Measurements from ENCODE around the gene DPP3.
A peak's percentile ranks its signal among the peaks of the same experiment; 100 is the strongest.
"Not testable (repeated sequence)": the region's sequence is repeated elsewhere in the genome, so short reads cannot be mapped to it uniquely, and the experiment has no call there.

DPP3 gene

DNA sequence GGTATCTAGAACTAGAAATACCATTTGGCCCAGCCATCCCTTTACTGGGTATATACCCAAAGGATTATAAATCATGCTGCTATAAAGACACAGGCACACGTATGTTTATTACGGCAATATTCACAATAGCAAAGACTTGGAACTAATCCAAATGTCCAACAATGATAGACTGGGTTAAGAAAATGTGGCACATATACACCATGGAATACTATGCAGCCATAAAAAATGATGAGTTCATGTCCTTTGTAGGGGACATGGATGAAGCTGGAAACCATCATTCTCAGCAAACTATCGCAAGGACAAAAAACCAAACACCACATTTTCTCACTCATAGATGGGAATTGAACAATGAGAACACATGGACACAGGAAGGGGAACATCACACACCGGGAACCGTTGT, 16.1 kb upstream of the DPP3 start:
- not testable (repeated sequence) for DNase-seq (ENCODE audit: low read depth in 4 of 4, low spot score in 1 of 4)

DNA sequence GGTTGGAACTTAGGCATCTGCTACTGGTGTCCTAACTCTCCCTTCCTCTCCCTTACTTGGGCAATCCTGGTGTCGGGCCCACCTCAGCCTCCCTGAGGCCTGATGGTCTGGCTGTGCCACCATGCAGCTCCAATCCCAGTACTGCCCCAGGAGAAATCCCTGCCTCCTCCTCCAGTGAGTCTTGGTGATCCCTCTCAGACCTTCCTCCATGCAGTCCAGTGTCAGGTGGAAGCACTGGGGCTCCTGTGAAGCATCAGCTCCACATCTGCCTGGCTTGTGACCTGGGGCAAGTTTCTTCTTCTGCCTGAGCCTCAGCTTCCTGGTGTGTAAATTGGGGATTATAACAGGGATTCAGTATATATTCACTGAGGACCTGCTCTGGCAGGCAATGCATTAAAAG, 15.3 kb upstream of the DPP3 start:
- no peak for DNase-seq (ENCODE audit: low read depth in 4 of 4, low spot score in 1 of 4)

- DNase-seq (ENCODE audit: low read depth in 4 of 4, low spot score in 1 of 4): no peak
Observed at GRCh38 chr11:66465373-66466224, 14.6 kb upstream of the DPP3 start.

DNA sequence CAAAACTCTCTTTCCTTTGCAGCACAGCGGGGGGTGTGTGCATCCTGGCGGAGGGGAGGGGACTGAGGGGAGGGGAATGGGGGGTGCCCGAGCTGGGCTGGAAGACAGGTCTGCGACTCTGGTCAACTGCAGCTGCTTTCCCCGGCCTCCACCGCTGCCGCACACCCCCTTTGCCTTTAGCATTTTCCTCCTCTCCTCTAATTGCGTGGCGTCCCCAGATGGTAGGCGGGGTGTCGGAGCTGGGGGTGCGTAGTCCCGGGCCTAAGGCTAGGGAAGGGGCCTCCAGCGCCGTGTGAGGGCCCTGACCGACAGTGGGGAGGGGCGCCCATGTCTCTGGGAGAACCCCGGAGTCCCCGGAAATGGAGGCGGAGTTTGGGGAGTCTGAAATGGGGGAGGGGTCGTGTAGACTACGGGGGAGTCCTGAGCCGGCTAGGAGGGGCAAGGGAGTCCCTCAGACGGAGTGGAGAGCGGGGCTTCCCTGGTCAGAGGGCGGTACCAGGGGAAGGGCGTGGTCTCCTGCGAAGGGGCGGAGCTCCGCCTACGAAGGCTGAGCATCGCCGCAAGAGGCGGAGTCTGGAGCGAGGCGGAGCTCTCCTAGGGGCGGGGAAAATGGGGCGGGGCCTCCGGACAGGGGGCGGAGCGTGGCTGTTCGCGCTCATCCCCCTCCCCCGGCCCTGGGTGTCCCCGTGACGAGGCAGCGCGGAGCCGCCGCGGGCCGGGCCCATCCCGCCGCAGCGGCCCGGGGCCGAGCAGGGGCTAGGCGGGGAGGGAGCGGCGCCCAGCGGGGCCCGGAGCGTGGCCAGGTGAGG, 13.8 kb upstream of the DPP3 start, which contains the start of gene PELI3:
Gene PELI3 (plus strand): TSS at position 681 of the 809 bp plus-strand sequence. CDS start 1,224 bp downstream, outside the sequence.
- DNase-seq (ENCODE audit: low read depth in 4 of 4, low spot score in 1 of 4): peak; percentile 81 to 98 (median 88)

GRCh38 chr11:66467034-66467659, 13.1 kb upstream of the DPP3 start:
- DNase-seq (ENCODE audit: low read depth in 4 of 4, low spot score in 1 of 4): peak in 1 of 4 experiments; percentile 25

GRCh38 chr11:66467756-66468155, 12.5 kb upstream of the DPP3 start:
- DNase-seq (ENCODE audit: low read depth in 4 of 4, low spot score in 1 of 4): no peak

- no peak for DNase-seq (ENCODE audit: low read depth in 4 of 4, low spot score in 1 of 4)
Observed at GRCh38 chr11:66468691-66469090, 11.5 kb upstream of the DPP3 start.

DNA sequence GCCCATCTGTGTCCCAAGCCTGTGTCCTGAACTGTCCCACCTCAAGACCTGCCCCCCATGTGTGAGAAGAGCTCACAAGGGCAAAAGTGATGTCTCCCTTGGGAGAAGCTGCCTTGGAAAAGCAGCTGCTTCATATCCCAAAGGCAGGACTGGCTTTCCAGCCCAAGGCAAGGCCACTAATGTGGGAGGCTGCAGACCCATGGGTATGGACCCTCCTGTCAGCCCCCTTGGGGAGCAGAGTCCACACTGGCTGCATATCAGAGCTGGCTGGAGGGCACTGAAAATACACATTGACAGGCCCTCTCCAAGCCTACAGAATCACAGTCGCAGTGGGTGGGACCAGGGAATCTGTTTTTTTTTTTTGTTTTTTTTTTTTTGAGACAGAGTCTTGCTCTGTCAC, 10.8 kb upstream of the DPP3 start:
- DNase-seq (ENCODE audit: low read depth in 4 of 4, low spot score in 1 of 4): no peak

DNA sequence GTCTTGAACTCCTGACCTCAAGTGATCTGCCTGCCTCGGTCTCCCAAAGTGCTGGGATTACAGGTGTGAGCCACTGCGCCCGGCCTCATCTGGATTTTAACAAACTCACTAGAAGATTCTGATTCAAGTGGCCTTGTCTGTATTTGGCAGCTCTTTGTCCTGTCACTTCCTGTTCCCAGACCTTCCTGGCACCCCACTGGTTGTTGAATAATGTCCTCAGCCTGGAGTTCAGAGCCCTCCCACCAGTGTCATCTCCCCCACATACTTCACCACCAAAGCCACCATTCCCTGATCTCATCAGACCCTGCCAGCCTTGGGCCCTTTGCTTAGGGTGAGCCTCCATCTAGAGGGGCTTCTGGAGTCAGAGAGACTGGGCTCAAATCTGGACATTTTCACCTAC, 10.2 kb upstream of the DPP3 start:
- no peak for DNase-seq (ENCODE audit: low read depth in 4 of 4, low spot score in 1 of 4)

GRCh38 chr11:66471142-66471541, 9.1 kb upstream of the DPP3 start:
- no peak for DNase-seq (ENCODE audit: low read depth in 4 of 4, low spot score in 1 of 4)

GRCh38 chr11:66472054-66472453, 8.2 kb upstream of the DPP3 start:
- DNase-seq (ENCODE audit: low read depth in 4 of 4, low spot score in 1 of 4): no peak

DNA sequence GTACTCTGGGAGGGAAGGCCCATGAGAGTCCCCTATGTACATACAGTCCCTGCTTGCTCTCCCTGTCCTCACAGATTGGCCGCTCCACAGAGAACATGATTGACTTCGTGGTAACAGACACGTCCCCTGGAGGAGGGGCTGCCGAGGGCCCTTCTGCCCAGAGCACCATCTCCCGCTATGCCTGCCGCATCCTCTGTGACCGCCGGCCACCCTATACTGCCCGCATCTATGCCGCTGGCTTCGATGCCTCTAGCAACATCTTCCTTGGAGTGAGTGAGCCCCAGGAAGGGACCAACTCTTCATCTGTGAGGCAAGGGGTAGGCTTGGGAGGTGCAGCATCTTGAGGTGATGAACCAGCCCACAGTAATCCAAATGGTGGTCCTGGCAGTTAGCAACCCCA, 7.1 kb upstream of the DPP3 start:
- DNase-seq (ENCODE audit: low read depth in 4 of 4, low spot score in 1 of 4): no peak

GRCh38 chr11:66473608-66474515, 6.4 kb upstream of the DPP3 start:
- DNase-seq (ENCODE audit: low read depth in 4 of 4, low spot score in 1 of 4): no peak

GRCh38 chr11:66475349-66476172, 4.7 kb upstream of the DPP3 start:
- no peak for DNase-seq (ENCODE audit: low read depth in 4 of 4, low spot score in 1 of 4)

DNA sequence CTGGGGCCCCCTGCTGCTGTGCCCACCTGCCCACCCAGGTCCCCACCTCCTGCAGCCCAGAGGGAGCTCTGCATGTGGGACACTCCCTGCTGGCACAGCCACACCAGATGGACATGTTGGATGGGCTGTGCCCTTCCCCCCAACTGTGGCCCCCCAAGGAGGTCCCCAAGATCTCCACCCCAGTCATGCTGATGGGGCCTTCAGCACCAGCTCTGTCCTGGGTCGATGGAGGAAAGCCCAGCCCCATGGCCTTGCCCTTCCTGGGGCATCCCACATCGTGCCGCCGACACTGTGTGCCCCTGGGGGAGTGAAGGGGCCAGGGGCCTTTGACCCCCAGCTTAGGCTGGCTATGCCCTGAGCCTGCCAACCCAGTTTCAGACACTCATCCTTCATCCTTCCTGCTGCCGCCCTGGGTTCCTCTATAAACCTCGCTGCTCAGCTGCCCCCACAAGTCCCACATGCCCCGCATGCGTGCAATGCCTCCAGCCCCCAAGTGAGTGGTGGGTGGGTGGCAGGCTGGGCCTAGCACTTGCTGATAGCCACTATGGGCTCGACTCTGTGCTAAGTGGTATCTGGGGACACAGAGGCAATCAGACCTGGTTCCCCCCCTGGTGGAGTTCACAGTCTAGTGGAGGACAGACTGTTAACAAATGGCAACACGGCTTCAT, 3.9 kb upstream of the DPP3 start:
- no peak for DNase-seq (ENCODE audit: low read depth in 4 of 4, low spot score in 1 of 4)

DNA sequence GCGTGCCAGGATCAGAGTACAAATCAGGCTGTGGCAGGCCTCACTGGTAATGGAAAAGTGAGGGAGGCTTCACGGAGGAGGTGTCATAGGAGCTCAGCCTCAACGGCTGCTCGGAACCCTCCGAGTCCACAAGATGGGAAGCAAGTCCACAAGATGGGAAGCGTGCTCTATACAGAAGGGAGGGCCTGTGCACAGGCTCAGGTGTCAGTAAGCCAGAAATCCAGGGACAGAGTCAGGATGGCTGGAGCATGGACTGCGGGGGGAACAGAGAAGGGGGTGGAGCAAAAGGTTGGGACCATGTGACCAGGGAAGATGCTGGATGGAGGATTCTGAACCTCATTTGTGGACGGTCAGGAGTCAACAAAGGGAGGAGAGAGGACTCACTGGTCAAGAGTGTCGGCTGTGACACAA, 3.4 kb upstream of the DPP3 start:
- DNase-seq (ENCODE audit: low read depth in 4 of 4, low spot score in 1 of 4): no peak

DNA sequence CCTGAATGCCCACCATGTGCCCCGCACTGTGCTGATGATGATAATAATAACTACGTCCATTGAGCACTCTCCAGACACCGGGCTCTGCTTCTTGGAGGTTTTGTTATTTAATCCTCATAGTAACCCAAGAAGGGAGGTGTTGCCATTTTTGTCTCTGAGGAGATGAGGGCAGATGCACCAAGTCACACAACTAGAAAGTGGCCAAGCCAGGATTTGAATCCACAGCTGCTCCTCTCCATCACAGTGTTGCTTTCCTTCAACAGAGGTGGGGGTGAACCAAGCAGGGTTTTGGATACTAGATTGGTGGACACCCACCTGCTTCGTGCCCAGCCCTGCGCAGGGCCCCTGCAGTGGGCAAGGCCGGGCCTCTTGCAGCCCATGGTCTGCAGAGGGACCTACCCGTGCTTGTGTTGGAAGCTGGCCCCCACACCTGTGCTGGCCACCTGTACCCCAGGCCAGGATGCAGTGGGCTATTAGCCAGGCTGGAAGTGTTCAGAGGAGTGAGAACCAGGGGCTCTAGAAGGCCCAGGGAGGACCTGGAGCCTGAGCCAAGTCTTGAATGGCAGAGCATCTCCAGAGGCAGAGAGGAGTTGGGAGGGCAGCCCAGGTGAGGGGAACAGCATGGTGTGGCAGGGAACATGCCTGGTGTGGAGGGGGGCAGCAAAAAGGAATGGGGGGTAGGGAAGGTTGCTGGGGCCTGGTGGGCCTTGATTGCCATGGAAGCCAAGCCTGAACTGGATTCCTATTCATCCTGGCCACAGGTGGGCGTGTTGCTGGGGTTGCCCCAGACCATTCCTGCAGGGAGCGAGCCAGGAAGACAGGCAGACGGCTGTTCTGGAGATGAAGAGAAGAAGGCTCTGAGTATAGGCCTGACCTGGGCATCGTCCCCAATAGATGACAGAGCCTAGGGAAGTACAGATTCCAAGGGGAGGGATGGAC, 2.7 kb upstream of the DPP3 start:
- no peak for DNase-seq (ENCODE audit: low read depth in 4 of 4, low spot score in 1 of 4)

DNA sequence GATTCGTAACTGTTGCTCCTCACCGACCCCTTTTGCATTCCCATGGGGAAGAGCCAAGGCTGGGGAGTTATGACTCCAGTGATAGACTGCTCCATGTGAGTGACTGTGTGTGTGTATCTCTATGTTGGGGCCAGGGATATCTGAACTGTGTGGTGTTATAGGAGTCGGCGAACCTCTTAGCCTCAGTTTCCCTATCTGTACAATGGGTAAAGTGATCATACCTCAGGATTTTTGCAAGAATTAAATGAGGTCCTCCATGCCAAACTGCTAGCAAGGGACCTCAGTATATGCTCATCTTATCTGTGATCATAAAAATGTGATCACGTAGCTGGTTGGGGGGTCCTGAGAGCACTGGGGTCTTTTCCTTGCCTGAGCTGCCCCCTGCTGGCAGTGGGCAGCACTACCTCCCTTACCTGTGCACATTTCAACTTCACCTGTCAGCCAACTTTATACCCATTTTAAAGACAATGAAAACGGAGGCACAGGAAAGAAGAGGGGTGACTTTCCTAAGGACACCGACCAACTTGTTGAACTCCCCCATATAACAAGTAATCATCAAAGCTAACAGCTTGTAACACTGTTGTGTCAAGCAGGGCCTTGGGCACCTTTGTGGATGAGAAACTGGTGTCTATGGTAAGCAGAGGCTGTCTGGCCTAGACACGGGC, 1.4 kb upstream of the DPP3 start:
- DNase-seq (ENCODE audit: low read depth in 4 of 4, low spot score in 1 of 4): no peak
